T1000 (cell line): ENCODE measurements around the gene SLC16A2.
A peak's percentile ranks its signal among the peaks of the same experiment; 100 is the strongest.

Source experiments
- DNase-seq: peaks from one replicate; lab custom pipeline; 2025; ENCODE audit warnings: mixed read lengths; lab: John Stamatoyannopoulos, UW

Gene SLC16A2

DNA sequence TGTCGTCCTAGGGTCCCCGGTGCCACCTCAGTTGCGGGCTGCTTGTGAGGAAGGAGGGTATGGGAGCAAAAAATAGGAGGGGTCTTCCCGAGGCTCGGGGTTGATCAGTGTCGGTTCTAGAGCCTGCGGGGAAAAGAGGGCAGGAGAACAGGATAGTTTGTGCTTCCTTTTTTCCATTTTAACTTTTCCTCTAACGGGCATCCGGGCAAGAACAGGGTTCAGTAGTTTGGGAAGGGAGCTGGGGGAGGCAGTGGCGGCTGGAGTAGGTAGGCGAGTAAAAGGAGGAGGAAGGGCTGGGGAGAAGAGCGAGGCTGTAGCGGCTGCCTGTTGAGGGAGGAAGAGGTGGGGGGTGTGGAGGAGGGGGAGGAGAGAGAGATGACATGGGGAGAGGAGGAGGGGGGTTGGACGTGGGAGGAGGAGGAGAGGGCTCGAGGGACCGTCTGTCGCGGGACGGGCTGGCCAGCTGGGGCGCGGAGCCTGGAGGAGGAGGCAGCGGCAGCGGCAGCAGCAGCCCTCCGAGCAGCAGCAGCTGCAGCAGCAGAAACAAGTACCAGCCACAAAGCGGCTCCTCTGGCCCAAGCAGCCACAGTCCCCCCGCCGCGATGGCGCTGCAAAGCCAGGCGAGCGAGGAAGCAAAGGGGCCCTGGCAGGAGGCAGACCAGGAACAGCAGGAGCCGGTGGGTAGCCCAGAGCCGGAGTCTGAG lies at the start of gene SLC16A2:
SLC16A2 (plus strand) TSS at position 458 of the 704 bp plus-strand sequence; CDS start at position 603, 145 bp downstream.
- peak; percentile 60 for DNase-seq

DNA sequence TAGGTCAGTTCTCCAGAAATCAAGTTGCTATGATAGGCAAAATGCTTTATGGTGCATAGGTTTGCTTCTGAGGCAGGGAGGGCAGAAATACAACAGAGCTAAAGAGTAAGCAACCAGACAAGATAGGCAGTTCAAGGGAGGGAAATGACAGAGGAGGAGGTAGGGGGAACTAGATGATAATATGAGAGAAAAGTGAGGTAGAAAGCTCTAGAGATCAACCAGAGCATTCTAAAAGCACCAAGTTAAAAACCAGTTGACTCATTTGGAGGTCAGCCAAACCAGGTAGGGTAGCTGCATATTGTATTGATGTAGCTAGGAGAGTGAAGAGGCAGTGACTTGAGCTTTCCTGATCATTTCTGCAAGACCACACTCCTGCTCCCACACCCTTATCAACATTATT lies 49.0 kb upstream of the SLC16A2 start:
- DNase-seq: no peak

DNA sequence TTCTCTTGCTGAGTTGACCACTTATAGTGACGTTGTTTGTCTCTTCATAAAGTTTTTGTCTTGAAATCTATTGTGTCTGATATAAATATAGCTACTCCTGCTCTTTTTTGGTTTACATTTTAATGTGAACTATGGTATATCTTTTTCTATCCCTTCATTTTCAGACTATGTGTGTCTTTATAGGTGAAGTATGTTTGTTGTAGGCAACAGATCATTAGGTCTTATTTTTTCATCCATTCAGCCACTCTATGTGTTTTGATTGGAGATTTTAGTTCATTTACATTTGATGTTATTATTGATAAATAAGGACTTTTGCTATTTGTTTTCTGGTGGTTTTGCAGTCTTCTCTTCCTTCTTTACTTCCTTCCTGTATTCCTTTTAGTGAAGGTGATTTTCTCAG lies 44.0 kb upstream of the SLC16A2 start:
- DNase-seq: no peak

DNA sequence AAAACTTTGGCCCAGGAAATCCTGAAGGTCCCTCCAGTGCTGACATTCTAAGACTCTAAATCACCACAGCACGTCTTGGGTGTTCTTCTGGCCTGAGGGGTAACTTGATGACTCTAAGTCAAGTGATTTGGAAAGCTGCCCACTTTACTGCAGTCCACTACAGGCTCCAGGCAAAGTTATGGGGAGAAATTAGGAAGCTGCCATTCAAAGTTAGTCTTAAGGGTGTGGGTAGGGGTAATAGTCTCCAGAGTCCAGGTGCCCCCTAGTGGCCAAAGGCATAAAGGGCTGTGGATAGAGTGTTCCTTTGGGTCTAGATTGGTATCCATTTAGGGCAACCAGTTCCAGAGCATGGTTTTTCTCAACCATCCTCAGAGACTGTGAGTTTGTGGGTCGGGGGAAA lies 38.7 kb upstream of the SLC16A2 start:
- DNase-seq: peak; percentile 59

DNA sequence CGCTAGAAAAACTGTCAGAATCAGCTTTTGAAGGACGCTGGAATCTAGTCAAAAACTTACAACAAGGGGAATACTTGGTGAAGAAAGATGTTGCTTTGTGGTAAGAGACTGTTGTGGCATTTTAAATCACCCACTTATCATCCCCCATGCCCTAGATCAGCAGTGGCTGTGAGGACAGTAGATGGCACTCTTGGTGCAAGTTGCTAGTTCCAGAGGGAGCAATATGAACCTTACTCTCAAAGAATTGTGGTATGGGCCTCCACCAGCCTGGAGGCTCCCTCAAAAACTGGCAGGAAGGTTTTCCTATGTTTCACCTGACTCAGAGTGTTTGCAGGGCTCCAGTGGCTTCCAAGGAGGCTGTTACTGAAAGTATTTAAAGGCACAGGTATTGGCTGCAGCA lies 37.7 kb upstream of the SLC16A2 start:
- peak; percentile 3 for DNase-seq

DNA sequence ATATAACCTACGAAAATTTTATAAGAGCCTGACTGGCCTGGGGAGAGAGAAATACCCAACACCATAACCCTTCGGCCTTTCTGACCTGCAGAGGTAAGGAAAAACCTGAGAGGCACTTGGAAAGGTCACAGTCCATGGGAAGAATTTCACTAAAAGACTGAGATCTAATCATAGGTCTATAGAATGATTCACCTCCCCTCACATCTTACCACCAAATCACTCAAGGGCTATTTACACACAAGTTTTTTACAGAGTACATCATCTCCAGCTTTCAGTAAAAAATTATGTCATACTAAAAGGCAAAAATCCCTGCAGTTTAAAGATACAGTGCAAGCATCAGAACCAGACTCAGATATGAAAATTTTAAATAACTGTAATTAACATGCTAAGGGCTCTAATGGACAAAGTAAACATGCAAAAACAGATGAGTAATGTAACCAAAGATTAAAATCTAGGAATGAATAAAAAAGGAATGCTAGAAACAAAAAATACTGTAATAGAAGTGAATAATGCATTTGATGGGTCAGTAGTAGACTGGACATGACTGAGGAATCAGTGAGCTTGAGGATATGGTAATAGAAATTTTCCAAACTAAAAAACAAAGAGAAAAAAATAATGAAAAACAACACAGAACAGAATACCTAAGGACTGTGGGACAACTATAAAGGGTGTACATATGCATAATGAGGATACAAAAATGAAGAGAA lies 32.1 kb upstream of the SLC16A2 start:
- DNase-seq: no peak

DNA sequence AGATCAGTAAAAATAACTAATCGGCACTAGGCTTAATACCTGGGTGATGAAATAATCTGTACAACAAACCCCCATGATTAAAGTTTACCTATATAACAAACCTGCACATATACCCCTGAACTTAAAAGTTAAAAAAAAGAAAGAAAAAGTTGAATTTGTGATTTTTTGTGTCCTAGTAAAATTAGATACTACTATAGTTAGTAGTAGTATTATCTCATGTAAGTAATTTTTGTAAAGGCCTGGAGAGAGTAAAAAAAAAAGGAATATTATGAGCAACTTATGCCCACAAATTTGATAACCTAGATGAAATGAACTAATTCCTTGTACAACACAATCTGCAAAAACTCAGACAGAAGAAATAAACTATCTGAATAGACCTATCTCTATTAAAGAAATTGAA lies 25.7 kb upstream of the SLC16A2 start:
- DNase-seq: no peak

DNA sequence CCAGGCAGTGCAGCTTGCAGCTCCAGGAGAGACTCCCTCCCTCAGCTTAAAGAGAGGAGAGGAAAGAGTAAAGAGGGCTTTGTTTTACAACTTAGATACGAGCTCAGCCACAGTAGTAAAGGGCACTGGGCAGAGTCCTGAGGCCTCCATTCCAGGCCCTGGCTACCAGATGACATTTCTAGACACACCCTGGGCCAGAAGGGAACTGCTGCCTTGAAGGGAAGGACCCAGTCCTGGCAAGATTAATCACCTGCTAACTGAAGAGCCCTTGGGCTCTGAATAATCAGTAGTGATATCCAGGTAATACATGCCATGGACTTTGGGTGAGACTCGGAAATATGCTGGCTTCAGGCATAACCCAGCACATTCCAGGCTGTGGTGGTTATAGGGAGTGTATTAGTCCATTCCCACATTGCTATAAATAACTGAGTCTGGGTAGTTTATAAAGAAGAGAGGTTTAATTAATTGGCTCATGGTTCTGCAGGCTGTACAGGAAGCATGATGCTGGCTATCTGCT lies 15.3 kb upstream of the SLC16A2 start:
- no peak for DNase-seq

DNA sequence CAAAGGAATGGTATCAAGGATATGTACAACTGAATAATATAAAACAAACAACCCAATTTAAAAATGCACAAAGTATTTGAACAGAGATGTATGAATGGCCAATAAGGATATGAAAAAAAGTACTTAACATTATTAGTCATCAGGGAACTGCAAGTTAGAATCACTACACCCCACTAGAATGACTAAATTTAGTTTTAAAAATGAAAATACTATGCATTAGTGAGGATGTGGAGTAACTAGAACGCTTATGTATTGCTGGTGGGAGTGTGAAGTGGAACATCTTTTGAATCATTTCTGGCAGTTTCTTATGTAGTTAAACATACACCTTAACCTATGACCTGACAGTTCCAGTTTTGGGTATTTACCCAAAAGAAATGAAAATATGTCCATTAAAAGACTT lies 13.0 kb upstream of the SLC16A2 start:
- no peak for DNase-seq

DNA sequence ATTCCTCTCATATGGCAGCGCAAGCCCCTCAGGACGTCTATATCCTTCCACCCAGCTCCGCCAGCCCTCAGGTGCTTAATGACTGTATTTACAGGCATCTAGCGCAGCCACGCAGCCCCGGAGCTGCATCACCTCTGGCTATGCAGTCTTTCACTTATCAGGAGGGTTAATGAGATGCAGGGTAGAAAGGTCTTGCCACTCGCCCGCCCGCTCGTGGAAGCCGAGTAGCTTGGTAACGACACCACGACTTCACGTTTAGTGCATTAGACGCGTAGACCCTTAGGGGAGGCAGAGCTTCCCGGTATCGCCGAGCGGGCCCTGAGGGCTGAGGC lies 1.5 kb upstream of the SLC16A2 start:
- DNase-seq: peak; percentile 17

DNA sequence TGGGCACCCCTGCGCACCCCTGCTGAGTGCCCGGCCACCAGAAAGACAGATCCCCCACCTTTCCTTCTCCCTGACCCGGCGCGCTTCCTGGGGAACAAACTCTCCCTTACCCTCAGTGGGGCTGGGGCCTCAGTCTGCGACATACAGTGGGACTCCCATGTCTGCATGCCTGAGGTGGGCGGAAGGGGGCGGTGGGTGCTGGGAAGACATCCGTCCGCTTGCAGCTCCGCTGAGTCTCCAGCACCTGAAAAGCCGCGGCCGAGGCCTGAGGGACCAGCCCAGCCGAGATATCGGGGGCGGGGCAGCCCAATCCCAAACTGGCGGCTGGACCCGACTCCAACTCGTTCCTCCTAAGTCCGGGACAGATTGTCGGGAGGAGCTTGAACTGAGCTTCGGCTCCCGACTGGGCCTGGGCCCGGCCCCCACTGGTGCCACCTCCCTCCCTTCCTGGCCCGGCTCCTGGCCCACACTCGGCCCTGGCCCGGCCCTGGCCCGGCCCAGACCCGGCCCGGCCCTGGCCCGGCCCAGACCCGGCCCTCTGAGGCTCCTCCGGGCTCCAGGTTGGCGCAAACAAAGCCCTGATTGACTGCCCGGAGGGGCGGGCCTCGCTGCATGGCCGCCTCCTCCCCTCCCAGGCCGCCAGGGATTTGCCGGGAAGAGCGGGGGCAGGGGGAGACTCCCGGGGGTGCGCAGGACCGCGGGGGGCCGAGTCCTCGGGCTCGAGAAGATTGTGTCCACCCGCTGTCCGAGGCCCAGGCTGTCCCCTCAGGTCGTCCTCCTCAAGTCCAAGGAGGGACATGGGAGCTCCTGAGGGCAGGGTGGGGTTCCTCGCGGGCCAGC lies 877 bp upstream of the SLC16A2 start:
- peak; percentile 33 for DNase-seq

DNA sequence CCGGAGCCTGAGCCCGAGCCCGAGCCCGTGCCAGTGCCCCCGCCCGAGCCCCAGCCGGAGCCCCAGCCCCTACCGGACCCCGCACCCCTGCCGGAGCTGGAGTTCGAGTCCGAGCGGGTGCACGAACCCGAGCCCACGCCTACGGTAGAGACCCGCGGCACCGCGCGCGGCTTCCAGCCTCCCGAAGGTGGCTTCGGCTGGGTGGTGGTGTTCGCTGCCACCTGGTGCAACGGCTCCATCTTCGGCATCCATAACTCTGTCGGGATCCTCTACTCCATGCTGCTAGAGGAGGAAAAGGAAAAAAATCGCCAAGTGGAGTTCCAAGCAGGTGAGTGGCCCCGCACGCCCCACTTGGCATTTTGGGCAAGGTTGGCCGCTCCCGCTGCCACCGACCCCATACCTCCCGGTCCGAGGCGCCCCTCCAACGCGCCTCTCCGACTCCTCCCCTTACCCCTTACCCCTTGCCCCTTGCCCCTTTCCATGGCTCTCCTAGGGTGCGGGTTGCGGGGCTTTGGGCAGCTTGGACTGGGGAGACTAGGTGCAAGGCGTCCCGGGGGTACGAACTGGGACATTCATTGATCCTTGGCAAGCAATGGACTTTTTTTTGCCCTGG lies 553 bp downstream of the SLC16A2 start:
- DNase-seq: no peak

DNA sequence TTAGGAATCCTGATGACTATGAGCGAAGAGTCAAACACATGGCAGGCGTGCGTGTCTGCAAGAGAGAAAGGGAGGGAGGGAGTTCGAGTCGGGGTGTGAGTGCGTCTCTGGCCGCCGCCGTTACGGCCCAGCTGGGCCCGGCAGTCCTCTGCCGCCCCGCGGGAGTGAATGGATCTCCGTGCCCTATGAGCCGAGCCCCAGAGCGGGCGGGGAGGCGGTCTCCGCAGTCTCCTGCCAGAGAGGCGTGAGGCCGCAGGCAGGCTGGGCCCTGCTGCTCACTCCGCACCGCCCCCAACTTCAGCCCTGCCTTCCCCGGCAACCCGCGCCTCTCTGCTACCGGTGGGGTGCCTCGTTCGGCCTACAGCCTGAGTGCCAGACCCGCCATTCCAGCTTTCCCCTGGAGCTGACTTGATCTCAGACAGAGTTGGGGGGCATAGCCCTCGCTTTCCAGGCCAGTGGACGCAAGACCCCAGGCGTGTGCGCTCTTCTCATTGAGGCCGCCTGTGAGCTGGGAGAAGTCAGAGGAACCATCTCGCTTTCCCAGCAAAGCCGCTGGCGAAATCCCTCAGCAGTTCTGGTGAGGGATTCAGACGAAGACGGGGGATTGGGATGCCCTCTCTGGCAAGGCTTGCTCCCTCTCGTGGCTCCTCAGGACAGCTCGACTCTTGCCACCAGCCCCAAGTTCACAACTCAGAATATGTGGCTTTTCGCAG lies 1.4 kb downstream of the SLC16A2 start:
- peak; percentile 48 for DNase-seq

DNA sequence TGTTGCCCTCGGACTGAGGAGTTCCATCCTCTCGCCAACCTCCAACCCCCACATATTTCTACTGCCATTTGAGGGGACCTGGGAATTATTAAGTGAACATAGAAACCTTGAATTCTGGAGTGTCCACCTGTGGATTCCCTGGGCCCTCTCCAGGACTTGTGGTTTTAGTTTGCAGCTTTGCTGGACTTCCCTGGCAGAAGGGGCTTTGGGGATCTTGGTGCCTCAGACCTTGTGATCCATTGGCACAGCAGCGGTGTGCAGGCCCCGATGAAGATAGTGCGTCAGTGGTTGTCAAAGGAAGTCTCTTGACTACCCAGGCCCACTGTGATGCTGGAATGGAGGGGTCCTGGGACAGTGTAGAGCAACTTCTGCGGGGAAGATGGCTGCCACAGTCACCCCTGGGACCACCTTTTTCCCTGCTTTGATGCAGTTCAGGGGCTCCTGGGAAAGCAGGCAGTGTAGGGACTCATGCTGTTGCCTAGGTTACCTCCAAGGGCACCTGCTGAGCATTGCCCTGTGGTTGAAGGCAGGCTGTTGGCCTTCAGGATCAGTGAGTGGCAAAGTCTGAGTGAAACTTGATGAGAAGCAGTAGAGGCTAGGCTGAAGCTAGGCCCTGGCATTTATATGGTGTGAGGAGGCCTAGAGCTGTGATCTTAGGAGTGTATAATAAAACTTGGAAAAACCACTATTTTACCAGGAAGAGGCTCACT lies 2.2 kb downstream of the SLC16A2 start:
- no peak for DNase-seq

DNA sequence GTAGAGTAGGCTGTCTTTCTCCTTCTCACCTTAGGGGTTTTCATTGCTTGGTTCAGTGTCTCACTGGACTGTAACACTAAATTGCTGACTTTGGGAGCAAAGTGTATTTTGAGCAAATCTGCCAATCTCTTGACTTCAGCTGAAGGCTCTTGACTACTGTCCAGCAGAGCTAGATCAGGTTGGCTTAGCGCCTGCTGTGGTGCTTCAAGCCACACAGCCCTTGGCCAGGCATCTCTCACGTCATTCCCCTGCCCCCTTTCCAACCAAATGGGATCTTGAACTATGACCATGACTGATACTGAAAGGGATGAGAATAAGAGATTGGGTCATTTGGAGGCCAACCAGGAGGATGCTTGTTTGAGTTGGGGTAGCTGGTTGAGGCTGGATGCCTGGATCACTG lies 4.8 kb downstream of the SLC16A2 start:
- DNase-seq: no peak

DNA sequence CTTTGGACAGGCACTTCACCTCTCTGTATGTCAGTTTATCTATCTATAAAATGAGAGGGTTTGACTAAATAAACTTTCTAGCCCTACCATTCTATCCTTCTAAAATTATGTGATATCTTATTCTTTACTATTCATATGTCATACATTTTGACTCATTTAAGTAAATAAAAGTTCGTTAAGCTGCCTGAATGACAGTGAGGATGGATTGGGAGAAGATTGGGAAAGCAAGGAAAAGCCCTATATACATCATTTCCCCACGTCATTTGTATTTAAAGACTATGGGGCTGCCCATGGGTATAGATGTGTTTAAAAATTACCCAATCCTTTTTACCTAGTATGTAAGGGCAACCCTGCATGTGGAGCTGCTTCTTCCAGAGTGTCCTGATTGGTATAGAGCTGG lies 5.3 kb downstream of the SLC16A2 start:
- DNase-seq: no peak

DNA sequence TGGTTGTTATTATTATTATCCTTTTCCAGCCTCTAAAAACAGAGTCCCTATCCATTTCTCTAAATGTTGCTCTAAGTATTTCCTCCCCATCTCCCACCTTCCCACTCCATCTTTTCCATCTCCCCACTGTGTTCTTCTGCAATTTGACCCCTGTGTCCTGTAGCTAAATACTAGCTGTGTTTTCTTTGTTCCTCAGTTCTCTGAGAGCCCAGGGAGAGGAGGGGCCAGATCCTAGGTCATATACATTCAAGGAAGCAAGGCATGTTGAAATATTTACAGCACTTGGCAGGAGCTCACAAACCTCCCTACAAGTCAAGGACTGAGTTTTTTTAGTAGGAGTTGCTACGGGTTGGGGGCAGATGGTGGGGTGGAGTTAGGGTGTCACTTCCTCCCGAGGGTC lies 10.5 kb downstream of the SLC16A2 start:
- no peak for DNase-seq

DNA sequence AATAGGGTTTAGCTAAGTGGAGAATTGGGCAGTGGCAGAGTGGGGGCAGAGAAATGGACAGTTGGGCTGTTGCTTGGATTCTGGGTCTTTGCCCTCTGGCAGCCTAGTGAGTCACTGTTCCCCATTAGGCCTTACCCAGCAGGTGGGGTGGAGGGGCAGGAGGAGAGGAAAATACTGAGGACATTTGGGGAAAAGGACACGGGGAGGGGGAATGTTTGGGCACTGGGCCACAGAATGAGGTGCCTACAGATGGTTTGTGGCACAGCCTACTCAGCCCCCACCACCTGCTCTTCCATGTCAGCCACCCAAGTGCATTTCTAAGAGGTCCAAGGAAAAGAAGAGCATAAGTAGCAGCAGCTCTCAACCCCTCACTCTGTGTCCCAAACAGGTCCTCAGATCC lies 13.0 kb downstream of the SLC16A2 start:
- no peak for DNase-seq

DNA sequence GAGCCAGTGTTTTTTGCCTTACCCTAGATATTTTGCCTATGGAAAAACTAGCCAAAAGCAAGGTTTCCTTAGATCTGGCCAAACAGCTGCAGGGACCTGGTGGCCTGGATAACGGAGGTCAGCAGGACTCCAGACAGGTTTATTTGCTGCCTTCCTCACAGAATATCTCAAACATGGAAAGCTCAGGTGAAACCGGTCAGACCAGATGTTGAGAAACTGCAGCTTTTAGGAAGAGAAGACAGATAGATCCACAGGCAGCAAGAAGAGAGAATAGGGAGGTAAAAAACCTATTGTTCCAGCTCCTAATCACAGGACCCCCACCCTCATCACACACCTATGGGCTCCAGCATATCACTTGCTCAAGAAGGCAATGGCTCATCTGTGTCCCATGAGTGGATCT lies 16.2 kb downstream of the SLC16A2 start:
- DNase-seq: no peak

DNA sequence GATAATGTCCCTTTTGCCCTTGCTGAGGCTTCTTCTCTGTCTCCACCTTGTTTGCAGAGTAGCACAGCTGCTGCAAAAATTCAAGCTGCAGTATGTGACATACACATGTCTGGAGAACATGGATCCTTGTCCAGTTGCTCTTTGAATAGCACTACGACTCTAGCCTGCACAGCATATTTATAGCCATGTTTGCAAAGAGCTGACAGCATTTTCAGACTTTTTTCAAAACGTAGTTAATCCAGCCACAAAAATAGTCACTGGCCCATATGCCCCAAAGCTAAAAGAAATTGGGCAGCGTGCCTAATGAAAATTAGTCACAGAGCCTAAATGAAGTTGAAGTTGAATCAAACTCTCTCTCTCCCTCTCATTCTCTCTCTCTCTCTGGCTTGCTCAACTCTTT lies 17.5 kb downstream of the SLC16A2 start:
- no peak for DNase-seq

DNA sequence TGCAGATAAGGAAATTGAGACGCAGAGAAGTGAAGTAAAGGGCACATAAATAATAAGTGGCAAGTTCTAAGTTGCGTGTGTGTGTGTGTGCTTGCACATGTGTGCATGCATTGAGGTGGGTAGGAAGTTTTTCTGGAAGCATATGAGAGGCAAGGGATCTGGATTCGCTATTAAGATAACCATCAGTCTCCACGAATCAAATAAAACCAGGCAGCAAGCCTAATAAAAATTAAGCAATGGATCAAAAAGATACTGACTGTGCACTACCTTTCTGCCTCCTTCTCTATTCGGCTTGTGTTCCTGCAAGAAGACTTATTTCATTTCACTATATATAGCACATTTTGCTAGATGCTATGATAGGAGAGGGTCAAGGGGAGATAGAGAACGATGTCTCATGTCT lies 23.8 kb downstream of the SLC16A2 start:
- no peak for DNase-seq
